Measurements from ENCODE around the gene UBALD1. TPM values are rescaled to one million over a fixed set of nuclear protein-coding genes. Genes with fewer than 3 reads are reported as not detected.

Gene UBALD1
- total and polyA plus RNA-seq, 12 donors: 14.7 to 39.4 (median 20.4) TPM

GRCh38 chr16:4570086-4570485 lies 44.6 kb downstream of the UBALD1 start:
- intact Hi-C loops (cut with DNase I): no loop called here
- Histone ChIP-seq H3K27ac (no peak overlapping the region), H3K36me3 (no peaks in the 10 kb centered on the region), H3K27me3 (no peaks in the 10 kb centered on the region), H3K4me1 (no peaks in the 10 kb centered on the region), H3K4me3 (no peak overlapping the region), H3K9me3 (no peaks in the 10 kb centered on the region)
- WGBS, 2 donors: 81 to 82% methylated on average over 6 of the region's 6 CpGs
- DNase-seq: no peak
- no peak for TF ChIP-seq CTCF (IDR thresholded peaks at IDR 0.05)
- no peak for ATAC-seq

- intact Hi-C loops (cut with DNase I): no loop called here
Observed at GRCh38 chr16:4566144-4566543, 48.5 kb downstream of the UBALD1 start.

GRCh38 chr16:4564661-4565267 lies 49.9 kb downstream of the UBALD1 start:
- intact Hi-C loops (cut with DNase I): no loop called here
- H3K4me1 ChIP-seq: no peaks in the 10 kb centered on the region
- no peaks in the 10 kb centered on the region for H3K27me3 ChIP-seq
- H3K4me3 ChIP-seq: no peak overlapping the region
- no peak overlapping the region for H3K27ac ChIP-seq
- no peaks in the 10 kb centered on the region for H3K9me3 ChIP-seq
- DNase-seq: no peak
- TF ChIP-seq CTCF (IDR thresholded peaks at IDR 0.05): no peak
- H3K36me3 ChIP-seq: no peaks in the 10 kb centered on the region
- ATAC-seq: no peak
- WGBS, 2 donors: 79 to 86% methylated on average over 18 of the region's 18 CpGs

More at GRCh38 chr16:4566144-4566543, 48.5 kb downstream of the UBALD1 start:
- H3K9me3 ChIP-seq: no peaks in the 10 kb centered on the region
- H3K27ac ChIP-seq: no peak overlapping the region
- no peaks in the 10 kb centered on the region for H3K36me3 ChIP-seq
- ATAC-seq: no peak
- no peak for DNase-seq
- no peaks in the 10 kb centered on the region for H3K27me3 ChIP-seq
- TF ChIP-seq CTCF (IDR thresholded peaks at IDR 0.05): no peak
- no peak overlapping the region for H3K4me3 ChIP-seq
- 89 to 94% methylated on average over 3 of the region's 3 CpGs for WGBS, 2 donors
- H3K4me1 ChIP-seq: no peaks in the 10 kb centered on the region

- no peak overlapping the region for H3K27ac ChIP-seq
- intact Hi-C loops (cut with DNase I): no loop called here
- DNase-seq: no peak
- H3K4me1 ChIP-seq: no peaks in the 10 kb centered on the region
- WGBS, 2 donors: 62 to 67% methylated on average over 9 of the region's 9 CpGs
- H3K4me3 ChIP-seq: no peak overlapping the region
- H3K27me3 ChIP-seq: no peaks in the 10 kb centered on the region
- no peak for ATAC-seq
- no peaks in the 10 kb centered on the region for H3K9me3 ChIP-seq
- no peak for TF ChIP-seq CTCF (IDR thresholded peaks at IDR 0.05)
- no peaks in the 10 kb centered on the region for H3K36me3 ChIP-seq
Observed at GRCh38 chr16:4561596-4561995, 53.1 kb downstream of the UBALD1 start.

Other genes with a start within 250 kb of the UBALD1 start
- gene VASN, start 243.0 kb downstream of the UBALD1 start, total RNA-seq: 10 to 100 TPM in 1 of 10 donors, 1 to 10 TPM in 9; 3.1 to 14.7 (median 5.8) TPM
- gene VASN, start 243.0 kb downstream of the UBALD1 start, polyA plus RNA-seq: 10 to 100 TPM in 1 of 2 donors, 1 to 10 TPM in 1; 7.7 to 27.9 TPM
- 10 to 100 TPM in 5 of 10 donors, 1 to 10 TPM in 5; 6.5 to 21.8 (median 10.1) TPM for gene CORO7, start 198.3 kb downstream of the UBALD1 start, total RNA-seq
- gene CORO7, start 198.3 kb downstream of the UBALD1 start, polyA plus RNA-seq: 10 to 100 TPM; 11.9 to 17.0 TPM
- gene DNAJA3, start 189.0 kb downstream of the UBALD1 start, total RNA-seq: 10 to 100 TPM; 51.4 to 76.7 (median 72.5) TPM
- 10 to 100 TPM; 29.0 to 52.1 TPM for gene DNAJA3, start 189.0 kb downstream of the UBALD1 start, polyA plus RNA-seq
- gene NMRAL1, start 140.3 kb downstream of the UBALD1 start, total RNA-seq: 10 to 100 TPM in 9 of 10 donors, 1 to 10 TPM in 1; 9.5 to 36.1 (median 27.4) TPM
- 10 to 100 TPM; 30.7 to 46.5 TPM for gene NMRAL1, start 140.3 kb downstream of the UBALD1 start, polyA plus RNA-seq
- gene HMOX2, start 138.5 kb downstream of the UBALD1 start, total RNA-seq: 100 to 1,000 TPM in 3 of 10 donors, 10 to 100 TPM in 7; 58.4 to 207 (median 84.8) TPM
- gene HMOX2, start 138.5 kb downstream of the UBALD1 start, polyA plus RNA-seq: 100 to 1,000 TPM in 1 of 2 donors, 10 to 100 TPM in 1; 74.3 to 251 TPM
- gene CDIP1, start 76.1 kb downstream of the UBALD1 start, total RNA-seq: 10 to 100 TPM; 38.0 to 59.5 (median 47.0) TPM
- 10 to 100 TPM; 28.2 to 37.5 TPM for gene CDIP1, start 76.1 kb downstream of the UBALD1 start, polyA plus RNA-seq
- under 1 TPM; 0.06 to 0.21 (median 0.09) TPM for gene C16orf96, start 58.5 kb downstream of the UBALD1 start, total RNA-seq
- gene C16orf96, start 58.5 kb downstream of the UBALD1 start, polyA plus RNA-seq: under 1 TPM in 1 of 2 donors, not detected in 1; 0.01 TPM
- gene MGRN1, start 9.9 kb upstream of the UBALD1 start, total RNA-seq: 10 to 100 TPM; 32.2 to 73.5 (median 42.9) TPM
- 10 to 100 TPM; 19.2 to 20.3 TPM for gene MGRN1, start 9.9 kb upstream of the UBALD1 start, polyA plus RNA-seq
- 10 to 100 TPM; 34.1 to 65.7 (median 49.6) TPM for gene NUDT16L1, start 78.7 kb upstream of the UBALD1 start, total RNA-seq
- gene NUDT16L1, start 78.7 kb upstream of the UBALD1 start, polyA plus RNA-seq: 10 to 100 TPM; 25.4 to 48.8 TPM
- gene ANKS3, start 119.4 kb upstream of the UBALD1 start, total RNA-seq: 10 to 100 TPM in 1 of 10 donors, 1 to 10 TPM in 9; 5.1 to 11.4 (median 7.9) TPM
- gene ANKS3, start 119.4 kb upstream of the UBALD1 start, polyA plus RNA-seq: 10 to 100 TPM; 12.4 to 33.7 TPM
- gene DNAAF8, start 119.6 kb upstream of the UBALD1 start, total RNA-seq: 1 to 10 TPM in 4 of 10 donors, under 1 TPM in 4, not detected in 2; 0.32 to 1.9 (median 1.1) TPM
- gene DNAAF8, start 119.6 kb upstream of the UBALD1 start, polyA plus RNA-seq: 1 to 10 TPM; 1.1 to 1.3 TPM
- gene ZNF500, start 152.3 kb upstream of the UBALD1 start, total RNA-seq: 1 to 10 TPM; 4.3 to 9.9 (median 8.1) TPM
- gene ZNF500, start 152.3 kb upstream of the UBALD1 start, polyA plus RNA-seq: 10 to 100 TPM in 1 of 2 donors, 1 to 10 TPM in 1; 3.8 to 10.5 TPM
- 1 to 10 TPM in 1 of 10 donors, not detected in 9; 1.3 TPM for gene SEPTIN12, start 173.5 kb upstream of the UBALD1 start, total RNA-seq
- gene SEPTIN12, start 173.5 kb upstream of the UBALD1 start, polyA plus RNA-seq: not detected
- not detected for gene SMIM22, start 180.5 kb upstream of the UBALD1 start, total RNA-seq
- gene SMIM22, start 180.5 kb upstream of the UBALD1 start, polyA plus RNA-seq: under 1 TPM in 1 of 2 donors, not detected in 1; 0.73 TPM
- gene ROGDI, start 187.7 kb upstream of the UBALD1 start, total RNA-seq: 100 to 1,000 TPM in 4 of 10 donors, 10 to 100 TPM in 6; 77.6 to 123 (median 96.9) TPM
- 100 to 1,000 TPM in 1 of 2 donors, 10 to 100 TPM in 1; 44.1 to 148 TPM for gene ROGDI, start 187.7 kb upstream of the UBALD1 start, polyA plus RNA-seq
- gene GLYR1, start 232.4 kb upstream of the UBALD1 start, total RNA-seq: 100 to 1,000 TPM in 1 of 10 donors, 10 to 100 TPM in 9; 70.9 to 105 (median 75.1) TPM
- 10 to 100 TPM; 36.5 to 56.3 TPM for gene GLYR1, start 232.4 kb upstream of the UBALD1 start, polyA plus RNA-seq
- 10 to 100 TPM; 28.1 to 56.9 (median 31.1) TPM for gene UBN1, start 232.6 kb upstream of the UBALD1 start, total RNA-seq
- gene UBN1, start 232.6 kb upstream of the UBALD1 start, polyA plus RNA-seq: 10 to 100 TPM; 11.3 to 16.5 TPM